ENCODE data around the gene KCTD21.

KCTD21 gene

DNA sequence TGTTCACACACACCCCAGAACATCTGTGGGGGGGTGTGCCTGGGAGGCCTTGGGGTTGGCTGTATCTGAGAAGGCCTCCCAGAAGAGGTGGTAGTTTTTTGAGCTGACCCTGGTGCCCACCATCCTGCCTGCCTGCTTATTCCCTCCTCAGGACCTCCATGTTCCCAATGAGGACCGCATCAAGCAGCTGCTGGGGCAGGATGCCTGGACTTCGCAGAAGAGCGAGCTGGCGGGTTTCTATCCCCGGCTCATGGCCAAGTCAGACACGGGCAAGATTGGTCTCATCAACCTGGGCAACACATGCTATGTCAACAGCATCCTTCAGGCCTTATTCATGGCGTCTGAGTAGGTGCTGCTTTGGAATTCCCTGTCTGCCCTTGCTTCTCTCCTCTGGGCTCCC, 17.3 kb upstream of the KCTD21 start:
- no peak overlapping the region for H3K4me3 ChIP-seq (replicated peaks; ENCODE audit: low read depth, low read length)
- DNase-seq (ENCODE audit: low read depth): no peak
- TF ChIP-seq, protein P1, sequence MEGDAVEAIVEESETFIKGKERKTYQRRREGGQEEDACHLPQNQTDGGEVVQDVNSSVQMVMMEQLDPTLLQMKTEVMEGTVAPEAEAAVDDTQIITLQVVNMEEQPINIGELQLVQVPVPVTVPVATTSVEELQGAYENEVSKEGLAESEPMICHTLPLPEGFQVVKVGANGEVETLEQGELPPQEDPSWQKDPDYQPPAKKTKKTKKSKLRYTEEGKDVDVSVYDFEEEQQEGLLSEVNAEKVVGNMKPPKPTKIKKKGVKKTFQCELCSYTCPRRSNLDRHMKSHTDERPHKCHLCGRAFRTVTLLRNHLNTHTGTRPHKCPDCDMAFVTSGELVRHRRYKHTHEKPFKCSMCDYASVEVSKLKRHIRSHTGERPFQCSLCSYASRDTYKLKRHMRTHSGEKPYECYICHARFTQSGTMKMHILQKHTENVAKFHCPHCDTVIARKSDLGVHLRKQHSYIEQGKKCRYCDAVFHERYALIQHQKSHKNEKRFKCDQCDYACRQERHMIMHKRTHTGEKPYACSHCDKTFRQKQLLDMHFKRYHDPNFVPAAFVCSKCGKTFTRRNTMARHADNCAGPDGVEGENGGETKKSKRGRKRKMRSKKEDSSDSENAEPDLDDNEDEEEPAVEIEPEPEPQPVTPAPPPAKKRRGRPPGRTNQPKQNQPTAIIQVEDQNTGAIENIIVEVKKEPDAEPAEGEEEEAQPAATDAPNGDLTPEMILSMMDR (IDR thresholded peaks at IDR 0.05; ENCODE audit: low read length, missing control alignments): no peak

DNA sequence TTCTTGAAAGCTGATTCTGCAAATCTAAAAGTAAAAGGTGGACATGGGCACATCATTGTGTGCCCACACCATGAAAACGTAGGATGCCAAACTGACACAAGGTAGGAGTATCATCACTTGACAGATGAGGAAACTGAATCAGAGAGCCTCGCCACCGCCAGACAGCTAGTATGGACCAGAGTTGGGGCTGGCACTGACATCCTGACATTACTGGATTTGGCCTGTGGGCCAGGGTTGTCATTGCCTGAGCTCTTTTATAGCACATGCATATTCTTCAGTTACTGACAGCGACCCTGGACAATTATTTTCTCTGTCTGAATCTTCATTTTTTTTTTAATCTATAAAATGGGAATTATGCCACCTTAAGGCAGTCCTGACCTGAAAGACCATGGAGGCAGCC, 16.8 kb upstream of the KCTD21 start:
- H3K4me3 ChIP-seq (replicated peaks; ENCODE audit: low read depth, low read length): no peak overlapping the region
- TF ChIP-seq, protein P1 (IDR thresholded peaks at IDR 0.05; ENCODE audit: low read length, missing control alignments): no peak
- no peak for DNase-seq (ENCODE audit: low read depth)

DNA sequence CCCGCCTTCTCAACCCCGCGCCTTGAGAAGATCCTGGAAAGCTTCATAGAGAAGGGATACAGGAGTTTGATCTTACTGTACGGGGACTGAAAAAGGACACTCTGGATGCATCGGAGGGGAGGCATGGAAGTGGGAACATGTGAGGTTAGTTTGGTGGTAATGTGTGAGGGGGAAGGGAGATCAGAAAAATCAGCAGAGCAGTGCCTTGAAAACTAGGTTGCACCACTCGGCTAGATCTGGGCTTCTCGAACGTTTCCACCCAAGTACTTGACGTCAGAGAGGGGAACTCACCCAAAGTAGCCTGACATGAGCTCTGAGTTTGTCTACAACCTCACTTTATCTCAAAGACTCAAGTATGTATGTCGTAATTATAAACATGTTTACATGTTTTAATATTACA, 14.8 kb upstream of the KCTD21 start:
- TF ChIP-seq, protein P1 (IDR thresholded peaks at IDR 0.05; ENCODE audit: low read length, missing control alignments): no peak
- H3K4me3 ChIP-seq (replicated peaks; ENCODE audit: low read depth, low read length): no peak overlapping the region
- no peak for DNase-seq (ENCODE audit: low read depth)

DNA sequence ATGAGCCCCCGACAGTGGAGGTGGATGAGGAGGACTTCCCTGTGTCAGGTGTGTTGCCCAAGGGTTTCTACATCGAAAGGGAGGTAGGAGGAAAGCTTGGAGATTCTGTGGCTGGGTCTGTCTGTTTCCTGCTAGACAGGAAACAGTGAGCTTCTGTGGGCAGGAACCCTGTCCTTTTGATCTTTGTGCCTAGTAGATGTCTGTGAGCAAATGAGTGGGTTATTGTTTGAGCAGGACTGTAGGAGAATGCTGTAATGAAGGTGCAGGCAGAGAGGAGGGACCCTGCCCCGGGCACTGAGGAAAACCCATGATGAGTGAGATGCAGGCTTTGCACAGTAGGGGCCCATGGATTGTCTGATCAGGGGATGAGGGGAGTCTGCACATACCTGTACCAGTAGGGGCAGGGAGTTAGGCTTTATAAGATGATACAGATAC, 14.3 kb upstream of the KCTD21 start:
- no peak for DNase-seq (ENCODE audit: low read depth)
- no peak overlapping the region for H3K4me3 ChIP-seq (replicated peaks; ENCODE audit: low read depth, low read length)
- TF ChIP-seq, protein P1 (IDR thresholded peaks at IDR 0.05; ENCODE audit: low read length, missing control alignments): no peak

DNA sequence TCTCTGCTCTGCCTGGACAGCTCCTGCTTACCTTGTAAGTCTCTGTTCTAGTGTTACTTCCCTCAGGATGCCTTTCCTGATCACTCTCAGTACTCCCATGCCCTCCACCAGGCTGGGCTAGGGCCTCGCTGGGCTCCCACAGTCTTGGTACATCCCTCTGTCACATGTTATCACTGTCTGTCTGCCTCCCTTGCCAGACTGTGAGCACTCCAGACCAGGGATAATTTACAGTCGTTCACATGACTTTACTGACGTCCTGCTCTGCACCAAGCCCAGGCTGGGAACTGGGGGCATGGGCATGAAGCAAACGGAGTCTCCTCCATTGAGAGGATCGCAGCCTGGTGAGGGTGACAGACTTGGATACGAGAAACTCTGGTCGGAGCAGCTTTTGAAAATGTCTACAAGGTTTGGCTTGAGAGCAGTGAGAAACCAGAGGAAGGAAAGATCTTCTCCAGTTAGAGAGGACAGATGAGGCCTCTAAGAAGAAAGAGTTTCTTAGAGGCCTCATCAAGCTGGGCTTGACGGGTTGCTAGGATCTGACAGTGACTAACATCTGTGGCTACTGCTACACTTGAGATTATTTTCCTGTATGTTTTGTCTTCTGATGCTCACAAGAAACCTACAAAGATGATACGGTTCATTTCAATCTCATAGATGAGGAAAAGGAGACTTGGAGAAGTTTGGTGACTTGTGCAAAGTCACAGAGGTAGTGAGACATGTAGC, 12.8 kb upstream of the KCTD21 start:
- H3K4me3 ChIP-seq (replicated peaks; ENCODE audit: low read depth, low read length): no peak overlapping the region
- TF ChIP-seq, protein P1 (IDR thresholded peaks at IDR 0.05; ENCODE audit: low read length, missing control alignments): no peak
- DNase-seq (ENCODE audit: low read depth): no peak

DNA sequence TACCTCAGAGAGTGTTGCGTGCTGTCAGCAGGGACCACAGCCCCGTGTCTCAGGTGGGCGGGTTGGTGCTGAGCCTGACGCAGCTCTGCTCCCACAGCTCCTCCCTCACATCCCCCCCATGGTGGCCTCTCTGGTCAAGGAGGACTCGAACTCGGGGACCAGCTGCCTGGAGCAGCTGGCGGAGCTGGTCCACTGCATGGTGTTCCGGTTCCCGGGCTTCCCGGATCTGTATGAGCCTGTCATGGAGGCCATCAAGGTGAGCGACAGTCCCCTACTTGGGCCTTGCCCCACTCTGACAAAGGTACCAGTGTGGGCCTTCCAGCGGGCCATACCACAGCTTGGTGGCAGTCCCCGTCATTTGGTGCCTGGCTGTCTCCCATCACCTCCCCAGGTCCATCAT, 12.1 kb upstream of the KCTD21 start:
- no peak for DNase-seq (ENCODE audit: low read depth)
- TF ChIP-seq, protein P1 (IDR thresholded peaks at IDR 0.05; ENCODE audit: low read length, missing control alignments): no peak
- no peak overlapping the region for H3K4me3 ChIP-seq (replicated peaks; ENCODE audit: low read depth, low read length)

DNA sequence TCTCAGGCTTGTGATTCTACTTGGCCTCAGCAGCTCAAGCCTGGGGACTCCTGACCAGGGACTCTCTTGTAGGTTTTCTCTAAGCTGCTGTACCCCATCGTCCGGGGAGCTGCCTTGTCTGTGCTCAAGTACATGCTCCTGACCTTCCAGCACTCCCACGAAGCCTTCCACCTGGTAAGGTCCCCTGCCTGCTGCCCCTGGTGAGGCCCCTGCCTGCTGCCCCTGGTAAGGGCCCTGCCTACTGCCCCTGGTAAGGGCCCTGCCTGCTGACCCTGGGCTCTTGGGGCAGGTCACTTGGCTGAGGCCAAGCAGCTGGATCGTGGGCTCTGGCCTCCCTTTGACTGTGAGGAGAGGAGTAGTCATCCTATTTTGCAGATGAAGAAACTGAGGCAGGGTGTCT, 11.6 kb upstream of the KCTD21 start:
- TF ChIP-seq, protein P1 (IDR thresholded peaks at IDR 0.05; ENCODE audit: low read length, missing control alignments): no peak
- no peak for DNase-seq (ENCODE audit: low read depth)
- no peak overlapping the region for H3K4me3 ChIP-seq (replicated peaks; ENCODE audit: low read depth, low read length)
